Testis (tissue), 3 donors: ENCODE data around the gene LY6G5B. TPM values are rescaled to one million over a fixed set of nuclear protein-coding genes. Genes with fewer than 3 reads are reported as not detected.

Experiments
- DNase-seq: peaks from one replicate; pipeline ENCODE4 v3.0.0-alpha.2; 2019
- H3K27ac ChIP-seq, 2 donors: fragments of 200-600 bp; sonication (generic); one replicate each; pipeline ENCODE4 v1.5.1; 2019
- H3K27me3 ChIP-seq: fragments of 200-600 bp; sonication (generic); one replicate; pipeline ENCODE4 v1.5.1; 2019
- H3K36me3 ChIP-seq: fragments of 200-600 bp; sonication (generic); one replicate; pipeline ENCODE4 v1.5.1; 2017; ENCODE audit warnings: low read depth; ENCODE audit errors: missing control alignments
- H3K4me1 ChIP-seq: fragments of 200-600 bp; sonication (generic); one replicate; pipeline ENCODE4 v1.5.1; 2019
- H3K4me3 ChIP-seq, 2 donors: fragments of 200-600 bp; sonication (generic); one replicate each; pipeline ENCODE4 v1.5.1; 2017 to 2019
- H3K9me3 ChIP-seq: fragments of 200-600 bp; sonication (generic); one replicate; pipeline ENCODE4 v1.5.1; 2017
- POLR2A ChIP-seq: fragments of 450-650 bp; IDR thresholded peaks from one replicate; pipeline ENCODE4 v1.6.1; 2017; ENCODE audit warnings: antibody characterized with exemption, mild to moderate bottlenecking, moderate library complexity
- WGBS, 2 donors: methylation state at CpG; one replicate each; pipeline ENCODE4 v1.1.5; 2018; 5-methylcytosine and 5-hydroxymethylcytosine counted together
- intact Hi-C: fragments of 100-400 bp; cut with DNase I; formaldehyde crosslinking; loops from one replicate; pipeline ENCODE4 v1.15.1; 2023; ENCODE audit warnings: low total_unique reads
- polyA plus RNA-seq: library from polyadenylated mRNA; stranded (reverse); fragments of 350-450 nt; fragmentation: Illumina TruSeq; extraction: RNeasy Lipid Tissue Mini Kit (QIAGEN cat#74804); gene quantifications from one replicate; pipeline ENCODE4 v1.2.3, GENCODE V29; 2014; ENCODE audit warnings: low read depth, low replicate concordance; ENCODE audit not compliant: insufficient read depth
- total RNA-seq, 2 donors: library from RNA; depleted of rRNA; stranded (reverse); fragments of >200 nt; gene quantifications; one replicate each; pipeline ENCODE4 v1.2.3, GENCODE V29; 2016
- TF ChIP-seq, protein P1 (sequence below), 3 experiments: fragments of 450-650 bp in 2 of 3; fragments of 200-600 bp in 1 of 3; sonication (generic) in 1 of 3; IDR thresholded peaks; one replicate each; pipeline ENCODE4 v1.5.1; 2016 to 2019; ENCODE audit warnings: antibody characterized with exemption in 3 of 3, mild to moderate bottlenecking in 2 of 3, moderate library complexity in 1 of 3

The LY6G5B gene
- total and polyA plus RNA-seq, 3 donors from 2014 or later: 14.0 to 16.3 (median 15.9) TPM

DNA sequence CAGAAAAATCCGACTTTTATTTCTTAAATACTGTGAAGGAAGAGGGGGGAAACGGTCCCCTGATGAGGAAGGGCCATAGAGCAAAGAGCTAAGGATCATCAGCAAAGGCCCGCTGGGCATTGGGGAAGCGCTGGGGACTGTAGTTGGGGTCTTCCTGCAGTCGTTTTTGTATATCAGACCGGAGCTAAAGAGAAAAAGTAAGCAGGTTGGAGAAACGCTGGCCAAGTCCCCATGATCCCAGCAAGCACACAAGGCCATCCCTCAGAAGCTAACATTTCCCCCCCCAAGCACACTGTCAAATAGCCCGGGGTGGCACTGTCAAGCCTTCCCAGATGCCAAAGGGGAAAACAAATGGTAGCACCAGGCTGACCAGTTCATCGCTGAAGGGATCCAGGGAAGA, 30.7 kb upstream of the LY6G5B start:
- no peak overlapping the region for H3K4me3 ChIP-seq
- H3K36me3 ChIP-seq: no peaks in the 10 kb centered on the region
- 86 to 87% methylated on average over 9 of the region's 9 CpGs for WGBS, 2 donors
- no peak overlapping the region for H3K27ac ChIP-seq
- H3K9me3 ChIP-seq: no peaks in the 10 kb centered on the region
- intact Hi-C loops: no loop called here
- no peak for DNase-seq
- TF ChIP-seq, protein P1, sequence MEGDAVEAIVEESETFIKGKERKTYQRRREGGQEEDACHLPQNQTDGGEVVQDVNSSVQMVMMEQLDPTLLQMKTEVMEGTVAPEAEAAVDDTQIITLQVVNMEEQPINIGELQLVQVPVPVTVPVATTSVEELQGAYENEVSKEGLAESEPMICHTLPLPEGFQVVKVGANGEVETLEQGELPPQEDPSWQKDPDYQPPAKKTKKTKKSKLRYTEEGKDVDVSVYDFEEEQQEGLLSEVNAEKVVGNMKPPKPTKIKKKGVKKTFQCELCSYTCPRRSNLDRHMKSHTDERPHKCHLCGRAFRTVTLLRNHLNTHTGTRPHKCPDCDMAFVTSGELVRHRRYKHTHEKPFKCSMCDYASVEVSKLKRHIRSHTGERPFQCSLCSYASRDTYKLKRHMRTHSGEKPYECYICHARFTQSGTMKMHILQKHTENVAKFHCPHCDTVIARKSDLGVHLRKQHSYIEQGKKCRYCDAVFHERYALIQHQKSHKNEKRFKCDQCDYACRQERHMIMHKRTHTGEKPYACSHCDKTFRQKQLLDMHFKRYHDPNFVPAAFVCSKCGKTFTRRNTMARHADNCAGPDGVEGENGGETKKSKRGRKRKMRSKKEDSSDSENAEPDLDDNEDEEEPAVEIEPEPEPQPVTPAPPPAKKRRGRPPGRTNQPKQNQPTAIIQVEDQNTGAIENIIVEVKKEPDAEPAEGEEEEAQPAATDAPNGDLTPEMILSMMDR (IDR thresholded peaks at IDR 0.05): no peak
- no peak for TF ChIP-seq POLR2A
- H3K4me1 ChIP-seq: no peaks in the 10 kb centered on the region
- H3K27me3 ChIP-seq: no peaks in the 10 kb centered on the region

DNA sequence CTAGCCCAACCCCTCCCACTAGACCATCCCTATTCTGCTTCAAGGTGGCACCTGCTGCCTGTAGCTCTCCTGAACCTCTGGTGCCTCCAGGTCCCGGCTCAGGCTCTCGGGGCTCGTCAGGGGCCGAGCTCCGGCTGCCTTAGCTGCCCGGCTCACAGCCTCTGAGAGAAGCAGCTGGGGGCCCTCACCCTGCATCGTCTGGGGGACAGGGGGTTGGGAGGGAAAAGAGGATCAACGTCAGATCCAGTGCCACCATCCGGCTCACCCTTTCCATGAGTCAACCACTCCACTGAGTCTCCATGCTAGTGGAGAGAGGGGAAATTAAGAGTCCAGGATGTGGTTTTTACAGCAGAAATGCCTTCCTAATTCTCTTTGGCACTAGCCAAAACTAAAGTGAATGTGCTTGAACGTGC, 30.3 kb upstream of the LY6G5B start:
- H3K36me3 ChIP-seq: no peaks in the 10 kb centered on the region
- intact Hi-C loops: no loop called here
- DNase-seq: no peak
- no peaks in the 10 kb centered on the region for H3K27me3 ChIP-seq
- H3K27ac ChIP-seq: no peak overlapping the region
- H3K4me1 ChIP-seq: no peaks in the 10 kb centered on the region
- H3K9me3 ChIP-seq: no peaks in the 10 kb centered on the region
- H3K4me3 ChIP-seq: no peak overlapping the region
- 82 to 84% methylated on average over 7 to 10 of the region's 10 CpGs for WGBS, 2 donors
- TF ChIP-seq, protein P1 (IDR thresholded peaks at IDR 0.05): no peak
- TF ChIP-seq POLR2A: no peak

DNA sequence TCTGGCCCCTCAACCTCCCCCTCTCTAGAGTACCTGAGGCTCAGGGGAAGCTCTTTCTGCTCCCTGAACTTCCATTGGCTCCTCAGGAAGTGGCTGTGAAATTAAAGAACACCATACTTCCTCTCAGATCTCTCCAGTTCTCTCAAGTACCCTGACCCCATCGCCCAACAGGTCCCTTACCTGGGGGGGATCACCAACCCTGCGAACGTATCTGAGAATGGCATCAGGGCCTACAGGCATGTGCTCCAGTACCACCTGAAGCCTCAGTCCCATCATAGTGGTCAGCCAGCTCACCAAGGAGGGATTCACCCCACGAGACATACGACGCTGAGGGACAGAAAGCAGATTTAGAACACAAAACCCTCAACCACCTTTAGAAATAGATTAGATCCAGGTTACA, 29.2 kb upstream of the LY6G5B start:
- intact Hi-C loops: no loop called here
- Histone ChIP-seq H3K36me3 (no peaks in the 10 kb centered on the region), H3K9me3 (no peaks in the 10 kb centered on the region), H3K27ac (no peak overlapping the region), H3K4me1 (no peaks in the 10 kb centered on the region), H3K4me3 (no peak overlapping the region), H3K27me3 (no peaks in the 10 kb centered on the region)
- TF ChIP-seq POLR2A: no peak
- TF ChIP-seq, protein P1 (IDR thresholded peaks at IDR 0.05): no peak
- DNase-seq: no peak
- WGBS, 2 donors: 95 to 97% methylated on average over 6 of the region's 6 CpGs

DNA sequence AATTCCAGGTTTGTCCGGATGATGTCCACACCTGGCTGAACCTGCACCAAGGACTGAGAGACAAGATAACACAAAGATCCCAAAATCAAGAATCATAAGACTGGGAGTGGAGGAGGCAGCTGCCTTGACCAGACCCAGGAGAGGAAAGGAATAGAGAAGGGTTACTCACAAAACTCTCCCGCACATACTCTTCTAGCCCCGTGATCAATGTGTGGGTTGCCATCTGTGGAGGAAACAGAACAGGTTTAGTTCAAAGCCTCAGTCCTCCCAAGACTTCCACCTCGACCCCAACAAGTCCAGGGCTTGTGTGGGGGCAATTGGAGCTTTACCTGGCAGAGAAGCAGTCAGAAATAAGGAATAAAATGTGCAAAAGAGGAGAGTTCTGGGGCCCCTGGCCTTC, 28.4 kb upstream of the LY6G5B start:
- TF ChIP-seq, protein P1 (IDR thresholded peaks at IDR 0.05): no peak
- H3K9me3 ChIP-seq: no peaks in the 10 kb centered on the region
- 86 to 91% methylated on average over 4 of the region's 4 CpGs for WGBS, 2 donors
- H3K27ac ChIP-seq: no peak overlapping the region
- H3K36me3 ChIP-seq: no peaks in the 10 kb centered on the region
- intact Hi-C loops: no loop called here
- DNase-seq: no peak
- H3K4me3 ChIP-seq: no peak overlapping the region
- no peaks in the 10 kb centered on the region for H3K4me1 ChIP-seq
- H3K27me3 ChIP-seq: no peaks in the 10 kb centered on the region

DNA sequence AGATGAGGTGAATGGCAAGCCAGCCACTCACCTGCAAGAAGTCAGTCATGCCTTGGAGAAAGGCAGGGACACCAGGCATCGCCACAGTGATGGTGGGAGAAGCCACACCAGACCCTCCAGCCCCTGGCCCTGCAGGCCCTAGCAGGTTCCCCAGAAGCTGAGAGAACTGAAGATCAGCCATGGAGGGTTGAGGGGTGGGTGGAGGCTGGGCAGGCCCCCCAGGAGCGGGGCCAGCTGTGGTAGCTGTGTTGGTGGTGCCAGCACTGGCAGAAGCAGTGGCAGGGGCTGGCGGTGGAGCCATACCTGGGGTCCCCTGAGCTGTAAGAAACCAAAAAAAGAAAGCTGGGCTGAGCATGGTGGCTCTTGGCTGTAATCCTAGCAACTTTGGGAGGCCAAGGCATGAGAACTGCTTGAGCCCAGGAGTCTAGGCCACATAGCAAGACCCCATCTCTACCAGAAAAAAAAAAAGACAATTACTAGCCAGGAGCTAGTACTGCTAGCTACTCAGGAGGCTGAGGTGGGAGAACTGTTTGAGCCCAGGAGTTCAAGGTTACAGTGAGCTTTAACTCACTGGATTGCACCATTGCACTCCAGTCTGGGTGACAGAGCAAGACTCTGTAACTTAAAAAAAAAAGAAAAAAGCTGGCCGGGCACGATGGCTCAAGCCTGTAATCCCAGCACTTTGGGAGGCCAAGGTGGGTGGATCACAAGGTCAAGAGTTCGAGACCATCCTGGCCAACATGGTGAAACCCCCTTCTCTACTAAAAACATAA, 26.8 kb upstream of the LY6G5B start:
- TF ChIP-seq POLR2A: no peak
- TF ChIP-seq, protein P1 (IDR thresholded peaks at IDR 0.05): no peak
- Histone ChIP-seq H3K4me3 (no peak overlapping the region), H3K27ac (no peak overlapping the region), H3K9me3 (no peaks in the 10 kb centered on the region), H3K27me3 (no peaks in the 10 kb centered on the region), H3K4me1 (no peaks in the 10 kb centered on the region), H3K36me3 (no peaks in the 10 kb centered on the region)
- intact Hi-C loops: no loop called here
- 82 to 89% methylated on average over 4 to 6 of the region's 6 CpGs for WGBS, 2 donors
- no peak for DNase-seq
